ENCODE measurements around the gene PLIN5. TPM values are rescaled to one million over a fixed set of nuclear protein-coding genes. Genes with fewer than 3 reads are reported as not detected.

Gene PLIN5
- total RNA-seq, 1 donor from 2014 or later = 25.1 TPM

Other genes with a start within 250 kb of the PLIN5 start
- gene TMIGD2, start 232.8 kb downstream of the PLIN5 start, total RNA-seq = not detected
- 0.24 TPM for gene FSD1, start 230.6 kb downstream of the PLIN5 start, total RNA-seq
- gene STAP2, start 196.4 kb downstream of the PLIN5 start, total RNA-seq = 0.83 TPM
- 14.9 TPM for gene MPND, start 191.7 kb downstream of the PLIN5 start, total RNA-seq
- 22.0 TPM for gene SH3GL1, start 134.7 kb downstream of the PLIN5 start, total RNA-seq
- 5.1 TPM for gene CHAF1A, start 132.6 kb downstream of the PLIN5 start, total RNA-seq
- gene UBXN6, start 77.4 kb downstream of the PLIN5 start, total RNA-seq = 102 TPM
- gene HDGFL2, start 62.9 kb downstream of the PLIN5 start, total RNA-seq = 28.4 TPM
- gene PLIN4, start 16.7 kb downstream of the PLIN5 start, total RNA-seq = 89.8 TPM
- 0.43 TPM for gene LRG1, start 4.8 kb upstream of the PLIN5 start, total RNA-seq
- gene SEMA6B, start 24.5 kb upstream of the PLIN5 start, total RNA-seq = 7.2 TPM
- gene TNFAIP8L1, start 104.3 kb upstream of the PLIN5 start, total RNA-seq = 3.6 TPM
- gene MYDGF, start 135.1 kb upstream of the PLIN5 start, total RNA-seq = 37.1 TPM
- gene DPP9, start 188.6 kb upstream of the PLIN5 start, total RNA-seq = 39.0 TPM

Measured in cardiac septum (tissue), 1 donor.